ENCODE data around the gene B4GALT7.

The B4GALT7 gene

GRCh38 chr5:177553671-177554429, 46.1 kb upstream of the B4GALT7 start:
- Histone ChIP-seq H3K27me3 (ENCODE audit: insufficient read depth, poor library complexity, severe bottlenecking) (no peaks in the 10 kb centered on the region), H3K4me3 (replicated peaks; ENCODE audit: insufficient read depth, low read length) (peak overlapping the region; percentile 94), H3K27ac (replicated peaks) (peak overlapping the region; percentile 72)
- TF ChIP-seq POLR2AphosphoS5 (IDR thresholded peaks at IDR 0.05; ENCODE audit: low read depth) (peak; percentile 4; the same call in 1 of the 2 replicates), GABPA (IDR thresholded peaks at IDR 0.05; ENCODE audit: low read depth) (no peak)
- DNase-seq (ENCODE audit: low read depth in 1 of 2, low spot score in 1 of 2) = peak in 1 of 2 experiments; percentile 17

- no peaks in the 10 kb centered on the region for H3K27me3 ChIP-seq (ENCODE audit: insufficient read depth, poor library complexity, severe bottlenecking)
Measured at GRCh38 chr5:177554474-177555111, 45.3 kb upstream of the B4GALT7 start, which contains the start of gene FAM193B. Gene FAM193B, minus strand, starts transcription at chr5:177554563. Its CDS starts 105 bp downstream, at chr5:177554458.

GRCh38 chr5:177555228-177555627, 44.7 kb upstream of the B4GALT7 start:
- no peak overlapping the region for H3K4me3 ChIP-seq (replicated peaks; ENCODE audit: insufficient read depth, low read length)
- TF ChIP-seq REST (IDR thresholded peaks at IDR 0.05; ENCODE audit: insufficient replicate concordance, low read depth) = no peak
- TF ChIP-seq SPI1 (IDR thresholded peaks at IDR 0.05; ENCODE audit: borderline replicate concordance, low read depth) = no peak
- no peak for TF ChIP-seq GABPA (IDR thresholded peaks at IDR 0.05; ENCODE audit: low read depth)
- no peak for TF ChIP-seq CTCF (IDR thresholded peaks at IDR 0.05; ENCODE audit: insufficient read depth, low read length)
- no peak for TF ChIP-seq POLR2AphosphoS5 (IDR thresholded peaks at IDR 0.05; ENCODE audit: low read depth)
- no peak for DNase-seq (ENCODE audit: low read depth in 1 of 2, low spot score in 1 of 2)
- H3K27me3 ChIP-seq (ENCODE audit: insufficient read depth, poor library complexity, severe bottlenecking) = no peaks in the 10 kb centered on the region
- H3K27ac ChIP-seq (replicated peaks) = no peak overlapping the region

More at GRCh38 chr5:177554474-177555111, 45.3 kb upstream of the B4GALT7 start, which contains the start of gene FAM193B:
- Histone ChIP-seq H3K4me3 (replicated peaks; ENCODE audit: insufficient read depth, low read length) (peak within 1 kb of the TSS; percentile 94), H3K27ac (replicated peaks) (peak within 1 kb of the TSS; percentile 72)
- TF ChIP-seq CTCF (IDR thresholded peaks at IDR 0.05; ENCODE audit: insufficient read depth, low read length) = no peak
- no peak for TF ChIP-seq GABPA (IDR thresholded peaks at IDR 0.05; ENCODE audit: low read depth)
- TF ChIP-seq SPI1 (IDR thresholded peaks at IDR 0.05; ENCODE audit: borderline replicate concordance, low read depth) = no peak
- TF ChIP-seq REST (IDR thresholded peaks at IDR 0.05; ENCODE audit: insufficient replicate concordance, low read depth) = no peak
- TF ChIP-seq POLR2AphosphoS5 (IDR thresholded peaks at IDR 0.05; ENCODE audit: low read depth) = no peak; the same call in 1 of the 2 replicates
- peak; percentile 81 to 95 for DNase-seq (ENCODE audit: low read depth in 1 of 2, low spot score in 1 of 2)

- Histone ChIP-seq H3K27me3 (ENCODE audit: insufficient read depth, poor library complexity, severe bottlenecking) (no peaks in the 10 kb centered on the region), H3K27ac (replicated peaks) (no peak overlapping the region), H3K4me3 (replicated peaks; ENCODE audit: insufficient read depth, low read length) (no peak overlapping the region)
- TF ChIP-seq POLR2AphosphoS5 (IDR thresholded peaks at IDR 0.05; ENCODE audit: low read depth) (no peak), GABPA (IDR thresholded peaks at IDR 0.05; ENCODE audit: low read depth) (no peak), REST (IDR thresholded peaks at IDR 0.05; ENCODE audit: insufficient replicate concordance, low read depth) (no peak), CTCF (IDR thresholded peaks at IDR 0.05; ENCODE audit: insufficient read depth, low read length) (no peak), SPI1 (IDR thresholded peaks at IDR 0.05; ENCODE audit: borderline replicate concordance, low read depth) (no peak)
- DNase-seq (ENCODE audit: low read depth in 1 of 2, low spot score in 1 of 2) = no peak
Measured at GRCh38 chr5:177555665-177556064, 44.3 kb upstream of the B4GALT7 start.
